HG03342 (cell line): Measurements from ENCODE around the gene DQX1.
"Not testable (repeated sequence)": the region's sequence is repeated elsewhere in the genome, so short reads cannot be mapped to it uniquely, and the experiment has no call there.

Experiments
- ATAC-seq: cut with Tn5 transposase; IDR thresholded peaks from one replicate; pipeline ENCODE4 v1.9.1; 2021; ENCODE audit warnings: mild to moderate bottlenecking, moderate library complexity; ENCODE audit not compliant: unreplicated experiment

The DQX1 gene, protein sequence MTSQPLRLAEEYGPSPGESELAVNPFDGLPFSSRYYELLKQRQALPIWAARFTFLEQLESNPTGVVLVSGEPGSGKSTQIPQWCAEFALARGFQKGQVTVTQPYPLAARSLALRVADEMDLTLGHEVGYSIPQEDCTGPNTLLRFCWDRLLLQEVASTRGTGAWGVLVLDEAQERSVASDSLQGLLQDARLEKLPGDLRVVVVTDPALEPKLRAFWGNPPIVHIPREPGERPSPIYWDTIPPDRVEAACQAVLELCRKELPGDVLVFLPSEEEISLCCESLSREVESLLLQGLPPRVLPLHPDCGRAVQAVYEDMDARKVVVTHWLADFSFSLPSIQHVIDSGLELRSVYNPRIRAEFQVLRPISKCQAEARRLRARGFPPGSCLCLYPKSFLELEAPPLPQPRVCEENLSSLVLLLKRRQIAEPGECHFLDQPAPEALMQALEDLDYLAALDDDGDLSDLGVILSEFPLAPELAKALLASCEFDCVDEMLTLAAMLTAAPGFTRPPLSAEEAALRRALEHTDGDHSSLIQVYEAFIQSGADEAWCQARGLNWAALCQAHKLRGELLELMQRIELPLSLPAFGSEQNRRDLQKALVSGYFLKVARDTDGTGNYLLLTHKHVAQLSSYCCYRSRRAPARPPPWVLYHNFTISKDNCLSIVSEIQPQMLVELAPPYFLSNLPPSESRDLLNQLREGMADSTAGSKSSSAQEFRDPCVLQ

DNA sequence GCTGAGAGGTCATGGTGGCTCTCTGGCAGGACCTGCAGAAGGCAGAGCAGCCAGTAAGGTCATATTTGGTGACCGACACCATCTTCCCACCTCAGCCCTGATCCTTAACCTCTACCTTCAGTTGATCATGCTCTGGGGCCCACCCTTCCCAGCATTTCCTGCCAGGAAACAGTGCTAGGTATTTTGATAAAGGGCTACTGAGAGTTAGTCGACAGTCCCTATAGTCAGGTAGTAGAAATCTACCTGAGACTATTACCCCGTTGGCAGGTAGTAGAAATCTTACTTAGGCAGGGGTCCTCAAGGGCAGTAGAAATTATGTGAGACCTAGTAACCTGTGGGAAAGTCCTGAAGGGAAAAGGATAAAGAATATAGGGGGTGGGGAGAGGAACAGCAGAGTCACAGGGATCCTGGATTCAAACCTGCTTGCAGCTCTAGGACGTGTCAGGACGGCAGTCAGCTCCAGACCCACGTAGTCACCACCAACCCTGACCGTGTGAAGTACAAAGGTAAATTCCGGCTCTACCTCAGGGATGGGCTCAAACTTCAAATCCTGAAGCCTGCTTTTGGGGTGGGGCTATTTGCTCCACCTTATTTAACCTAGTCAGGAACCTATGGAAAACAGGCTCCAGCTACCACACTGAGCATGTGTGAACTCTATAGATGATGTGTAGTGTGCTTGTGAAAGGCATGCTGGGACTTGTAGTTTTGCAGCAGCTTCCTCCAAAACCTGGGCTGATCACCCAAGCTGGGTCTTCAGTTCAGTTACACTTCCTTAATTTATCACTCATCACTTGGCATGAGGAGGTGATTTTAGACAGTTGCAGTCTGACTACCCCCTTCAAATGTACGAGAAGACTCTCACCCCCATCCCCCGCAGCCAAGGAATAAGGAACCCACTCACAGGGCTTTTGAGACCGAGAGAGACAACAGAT lies at the start of gene DQX1:
Gene DQX1 (minus strand): TSS at position 515 of the 932 bp plus-strand sequence. CDS start 502 bp downstream, at position 13.
- peak; percentile 20 for ATAC-seq

DNA sequence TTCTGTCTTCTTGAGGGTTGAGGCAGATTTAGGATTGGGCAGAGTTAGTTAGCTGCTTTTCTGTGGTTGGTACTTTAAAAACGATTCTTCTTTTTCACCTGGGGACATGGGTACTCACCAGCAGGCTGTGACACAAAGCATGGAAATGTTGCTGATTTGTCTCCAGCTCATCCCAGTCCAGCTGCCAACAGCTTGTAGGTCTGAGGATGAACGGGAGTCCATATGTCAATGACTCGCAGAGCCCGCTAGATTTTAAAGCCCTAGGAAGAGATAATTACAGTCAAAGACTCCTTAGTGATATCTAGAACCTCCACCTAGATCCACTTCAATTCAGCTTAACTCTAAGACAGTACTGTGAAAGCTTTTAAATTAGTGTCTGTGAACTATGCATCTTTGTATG lies 49.3 kb upstream of the DQX1 start:
- ATAC-seq, result no peak

DNA sequence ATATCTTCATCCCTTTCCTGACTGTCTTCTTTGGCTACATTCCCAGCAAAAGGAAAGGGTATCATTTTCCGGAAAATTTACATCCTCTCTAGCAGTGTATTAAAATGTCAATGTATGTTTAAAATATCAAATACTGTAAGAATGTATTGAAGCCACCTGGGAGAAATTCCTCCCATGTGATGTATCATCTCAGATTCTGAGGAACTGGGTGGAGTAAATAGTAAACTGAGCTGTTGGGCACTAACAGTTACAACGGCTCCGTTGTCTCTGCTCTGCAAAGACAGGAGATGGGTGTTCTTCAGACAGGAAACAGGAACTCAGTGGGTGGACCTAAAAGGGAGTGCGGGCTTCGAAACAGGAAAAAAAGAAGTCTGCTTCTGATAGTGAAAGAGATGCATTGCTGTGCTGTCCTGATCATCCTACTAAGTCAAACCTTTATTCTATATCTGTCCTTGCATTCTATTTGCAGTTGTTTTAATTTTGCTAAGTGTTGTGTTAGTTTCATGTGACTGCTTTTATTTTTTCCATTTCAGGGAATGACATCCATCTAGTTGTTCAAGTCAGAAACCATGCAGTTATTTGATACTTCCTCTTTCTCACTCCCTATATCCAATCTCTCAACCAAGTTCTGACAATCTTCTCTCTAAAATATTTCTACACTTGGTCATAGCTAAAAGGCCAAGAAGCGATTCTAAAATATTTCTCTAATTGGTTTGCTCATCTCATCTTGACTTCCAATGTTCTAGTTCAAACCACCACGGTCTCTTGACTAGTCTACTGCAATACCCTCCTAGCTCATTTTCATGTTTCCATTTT lies 47.9 kb upstream of the DQX1 start:
- peak; percentile 44 for ATAC-seq

DNA sequence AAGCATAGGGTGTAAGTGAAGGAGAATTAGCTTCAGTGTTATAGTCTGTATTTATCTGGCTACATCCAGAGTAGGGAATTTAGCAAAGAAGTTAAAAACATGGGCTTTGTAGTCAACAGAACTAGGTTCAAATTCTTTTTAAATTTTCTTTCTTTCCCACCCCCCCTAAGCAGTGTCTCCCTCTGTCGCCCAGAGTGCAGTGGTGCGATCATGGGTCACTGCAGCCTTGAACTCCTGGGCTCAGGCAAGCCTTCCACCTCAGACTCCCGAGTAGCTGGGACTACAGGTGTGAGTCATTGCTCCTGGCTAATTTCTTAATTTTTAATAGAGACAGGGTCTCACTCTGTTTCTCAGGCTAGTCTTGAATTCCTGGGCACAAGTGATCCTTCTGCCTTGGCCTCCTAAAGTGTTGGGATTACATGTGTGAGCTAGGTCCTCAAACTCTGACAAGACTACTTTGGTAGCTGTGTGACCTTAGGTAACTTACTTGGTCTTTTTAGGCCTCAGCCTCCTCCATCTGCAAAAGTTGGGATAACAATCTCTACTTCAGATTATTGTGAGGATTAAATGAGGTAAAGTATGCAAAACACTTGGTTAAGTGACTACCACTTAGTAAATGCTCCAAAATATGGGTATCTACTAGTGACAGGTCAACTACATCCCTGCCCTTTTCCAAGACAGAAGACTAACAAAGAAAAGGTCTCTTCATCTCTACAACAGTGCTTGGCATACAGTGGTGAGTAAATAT lies 46.3 kb upstream of the DQX1 start:
- no peak for ATAC-seq

DNA sequence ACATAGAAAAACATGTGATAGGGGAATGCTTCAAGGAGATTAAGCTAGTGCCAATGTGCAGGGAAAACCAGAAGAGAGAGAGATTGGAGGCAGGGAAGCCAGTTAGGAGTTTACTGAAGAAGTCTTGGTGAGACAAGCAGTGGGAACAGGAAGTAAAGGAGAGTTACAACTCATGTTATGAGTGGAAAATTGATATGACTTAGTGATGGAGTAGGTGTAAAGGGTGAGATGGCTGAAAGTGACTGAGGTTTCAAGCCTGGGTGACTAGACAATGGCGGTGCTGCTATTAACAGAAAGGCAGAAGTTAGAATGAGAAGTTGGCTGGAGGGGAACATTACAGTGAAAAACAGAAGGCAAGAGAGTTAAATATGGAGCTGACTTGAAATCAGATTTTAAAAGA lies 45.0 kb upstream of the DQX1 start:
- peak; percentile 69 for ATAC-seq

DNA sequence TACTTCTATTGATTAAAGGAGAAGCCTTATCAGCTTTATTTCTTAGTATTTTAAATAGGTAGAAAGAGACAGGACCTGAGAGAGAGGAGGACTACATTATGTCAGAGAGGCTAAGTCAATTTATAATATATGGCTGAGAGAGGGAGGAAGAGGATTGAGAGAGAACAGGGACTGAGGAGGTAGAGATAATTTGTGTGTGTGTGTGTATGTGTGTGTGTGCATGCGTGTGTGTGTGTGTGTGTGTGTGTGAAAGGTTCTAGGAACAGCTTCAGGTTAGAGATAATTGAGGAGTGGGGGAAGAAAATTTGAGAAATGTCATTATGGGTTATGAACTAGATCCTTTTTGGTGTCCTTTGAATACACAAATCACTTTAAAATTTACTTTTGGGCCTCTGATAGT lies 43.7 kb upstream of the DQX1 start:
- no peak for ATAC-seq

DNA sequence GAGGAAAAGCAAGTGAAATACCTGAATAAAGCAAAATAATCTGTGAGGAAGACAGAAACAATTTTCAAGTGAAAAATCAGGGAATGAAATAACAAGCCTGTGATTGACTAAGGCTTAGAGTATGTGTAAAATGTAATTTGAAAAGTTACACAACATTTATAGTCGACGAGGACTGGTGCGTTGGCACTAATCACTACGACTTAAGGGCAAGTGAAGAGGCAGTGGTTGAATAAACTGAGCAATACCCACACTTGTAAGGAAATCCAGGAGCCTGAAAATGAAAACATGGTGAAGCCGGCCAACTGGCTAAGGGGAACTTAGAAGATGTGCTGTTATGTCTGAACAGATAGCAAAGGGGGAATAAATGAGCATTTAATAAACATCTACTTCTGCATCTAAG lies 41.9 kb upstream of the DQX1 start:
- no peak for ATAC-seq

DNA sequence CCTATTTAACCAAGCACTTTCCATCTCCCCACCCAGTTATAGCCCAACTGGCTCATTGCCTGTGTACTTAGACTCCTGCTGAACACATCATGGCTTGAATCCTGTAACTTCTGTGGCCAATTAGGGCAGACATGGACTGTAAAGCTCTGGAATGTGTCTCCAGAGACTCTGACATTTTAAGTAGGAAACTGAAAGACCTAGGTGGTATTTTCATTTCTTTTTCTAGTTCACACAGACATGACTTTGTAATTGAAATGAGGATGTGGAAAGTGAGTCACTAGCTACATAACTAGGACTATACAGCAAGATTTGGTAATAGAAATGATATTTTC lies 40.7 kb upstream of the DQX1 start:
- no peak for ATAC-seq

DNA sequence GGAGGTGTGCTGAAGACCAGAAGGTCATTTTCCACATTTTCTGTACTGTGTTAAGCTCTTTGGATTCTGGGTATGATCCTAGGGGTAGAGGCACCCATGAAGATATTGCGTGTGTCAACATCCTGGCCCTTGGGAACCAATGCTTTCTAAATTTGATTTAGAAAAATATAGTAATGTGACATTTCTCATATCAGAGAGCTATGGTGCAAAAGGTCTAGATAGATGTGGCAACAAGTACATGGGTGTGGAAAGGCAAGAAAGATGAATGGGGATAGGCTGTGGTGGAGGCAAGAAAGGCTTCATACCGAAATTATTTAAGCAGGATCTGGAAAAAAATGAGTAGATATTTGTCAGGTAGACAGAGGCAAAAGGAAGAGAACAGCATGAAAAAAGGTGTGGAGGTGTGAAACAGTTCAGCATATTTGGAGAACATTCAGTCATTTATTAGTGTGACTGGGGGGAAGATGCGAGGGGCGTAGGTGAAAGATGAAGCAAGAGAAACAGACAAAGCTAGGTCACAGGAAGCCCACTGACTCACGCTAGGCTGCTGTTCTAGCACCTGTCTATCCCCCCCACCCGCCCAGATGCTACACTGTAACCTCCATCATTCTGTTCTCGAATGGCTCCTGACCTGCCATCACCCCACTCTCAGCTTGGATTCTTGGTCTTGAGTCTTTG lies 40.2 kb upstream of the DQX1 start:
- no peak for ATAC-seq

DNA sequence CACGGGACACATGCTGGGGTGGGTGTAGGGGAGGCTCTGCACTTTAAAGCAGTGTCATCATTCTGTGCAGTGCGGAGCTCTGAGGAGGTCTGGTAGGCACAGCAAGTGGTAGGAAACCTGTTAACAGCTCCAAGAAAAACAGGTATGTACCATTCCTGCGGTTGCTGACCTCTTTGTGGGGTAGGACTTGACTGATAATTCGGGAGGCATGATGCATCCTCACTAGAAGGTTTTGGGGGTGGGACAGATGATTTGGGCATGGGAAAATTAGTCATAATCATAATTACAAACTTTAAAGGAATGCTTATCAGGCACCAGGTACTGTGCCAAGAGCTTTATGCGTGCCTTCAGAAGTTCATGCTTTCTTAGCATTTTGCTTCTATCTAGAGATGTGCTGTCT lies 38.2 kb upstream of the DQX1 start:
- ATAC-seq, result no peak

DNA sequence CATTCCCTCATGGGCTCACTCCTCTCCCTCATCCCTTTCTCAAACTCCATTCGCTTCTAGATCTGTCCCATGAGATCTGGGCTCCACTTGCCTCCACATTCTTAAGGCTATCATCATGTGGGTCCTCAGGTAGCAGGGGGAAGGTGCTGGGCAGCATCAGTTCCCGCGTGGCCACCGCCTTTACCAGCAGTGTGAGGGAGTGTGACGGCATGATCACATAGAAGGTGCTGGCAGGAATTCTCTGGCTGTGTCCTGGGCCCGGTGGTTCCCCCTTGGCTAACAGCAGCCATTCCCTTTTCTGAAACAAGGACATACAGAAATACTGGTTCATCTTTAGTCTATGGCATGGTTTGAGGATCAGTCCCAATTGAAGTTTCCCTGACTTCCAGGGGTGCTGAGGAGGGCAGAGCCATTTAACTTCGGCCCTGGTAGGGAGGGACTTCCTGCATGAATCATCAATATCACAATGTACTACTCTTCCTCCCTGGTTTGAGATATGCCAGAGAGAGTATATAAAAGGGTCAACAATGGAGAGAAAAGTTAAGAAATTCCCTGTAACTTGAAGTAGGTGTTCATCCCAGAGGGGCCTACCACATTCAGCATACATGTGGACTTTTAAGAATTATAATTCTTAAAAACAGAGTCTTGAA lies 36.2 kb upstream of the DQX1 start:
- ATAC-seq, result no peak

DNA sequence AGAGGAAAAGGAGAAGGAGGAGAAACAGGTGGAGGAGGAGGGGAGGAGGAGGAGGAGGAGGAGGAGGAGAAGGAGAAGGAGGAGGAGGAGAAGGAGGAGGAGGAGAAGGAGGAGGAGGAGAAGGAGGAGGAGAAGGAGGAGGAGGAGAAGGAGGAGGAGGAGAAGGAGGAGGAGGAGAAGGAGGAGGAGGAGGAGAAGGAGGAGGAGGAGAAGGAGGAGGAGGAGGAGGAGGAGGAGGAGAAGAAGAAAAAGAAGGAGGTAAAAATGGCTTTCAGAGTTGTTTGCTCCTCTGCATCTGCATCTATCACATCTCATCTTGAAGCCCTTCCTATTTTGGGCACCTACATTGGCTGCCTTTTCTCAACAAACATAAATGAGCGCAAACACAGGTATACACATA lies 35.0 kb upstream of the DQX1 start:
- ATAC-seq, result not testable (repeated sequence)

DNA sequence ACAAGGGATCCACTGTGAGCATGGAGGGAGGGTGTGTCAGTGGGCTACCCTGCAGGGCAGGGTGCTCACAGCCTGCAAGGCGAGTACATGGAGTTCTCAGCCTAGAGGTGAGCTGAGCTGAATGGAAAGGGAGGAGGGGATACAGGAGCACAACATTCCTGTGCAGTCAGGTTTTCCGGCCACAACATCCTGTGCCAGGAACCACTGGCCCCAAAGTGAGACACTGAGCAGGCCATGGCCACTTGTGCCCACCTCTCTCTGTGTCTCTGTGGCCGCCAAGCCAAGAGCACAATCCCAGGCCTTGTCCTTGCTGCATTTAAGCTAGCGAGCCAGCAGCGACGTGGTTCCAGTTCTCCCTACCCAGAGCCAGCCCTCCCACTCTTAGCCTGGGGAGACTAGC lies 34.6 kb upstream of the DQX1 start:
- no peak for ATAC-seq

DNA sequence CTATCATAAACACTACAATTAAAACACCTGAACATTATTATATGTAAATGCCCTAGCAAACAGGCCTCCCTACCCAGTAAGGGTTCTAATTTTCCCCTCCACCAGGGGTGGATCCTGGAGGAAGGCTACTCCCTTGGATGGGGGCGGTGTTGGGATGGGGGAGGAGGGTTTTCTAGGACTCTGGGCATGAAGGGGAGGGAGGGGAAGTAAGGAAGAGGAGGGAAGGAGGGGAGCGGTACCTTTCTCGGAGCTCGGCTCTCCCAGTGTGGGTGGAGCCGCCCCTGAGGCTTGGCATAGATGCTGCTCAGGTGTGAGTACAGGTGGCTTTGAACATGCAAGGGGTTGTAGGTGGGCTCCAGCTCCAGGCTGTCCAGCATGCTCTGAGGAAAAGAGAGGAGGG lies 33.9 kb upstream of the DQX1 start:
- ATAC-seq, result no peak

DNA sequence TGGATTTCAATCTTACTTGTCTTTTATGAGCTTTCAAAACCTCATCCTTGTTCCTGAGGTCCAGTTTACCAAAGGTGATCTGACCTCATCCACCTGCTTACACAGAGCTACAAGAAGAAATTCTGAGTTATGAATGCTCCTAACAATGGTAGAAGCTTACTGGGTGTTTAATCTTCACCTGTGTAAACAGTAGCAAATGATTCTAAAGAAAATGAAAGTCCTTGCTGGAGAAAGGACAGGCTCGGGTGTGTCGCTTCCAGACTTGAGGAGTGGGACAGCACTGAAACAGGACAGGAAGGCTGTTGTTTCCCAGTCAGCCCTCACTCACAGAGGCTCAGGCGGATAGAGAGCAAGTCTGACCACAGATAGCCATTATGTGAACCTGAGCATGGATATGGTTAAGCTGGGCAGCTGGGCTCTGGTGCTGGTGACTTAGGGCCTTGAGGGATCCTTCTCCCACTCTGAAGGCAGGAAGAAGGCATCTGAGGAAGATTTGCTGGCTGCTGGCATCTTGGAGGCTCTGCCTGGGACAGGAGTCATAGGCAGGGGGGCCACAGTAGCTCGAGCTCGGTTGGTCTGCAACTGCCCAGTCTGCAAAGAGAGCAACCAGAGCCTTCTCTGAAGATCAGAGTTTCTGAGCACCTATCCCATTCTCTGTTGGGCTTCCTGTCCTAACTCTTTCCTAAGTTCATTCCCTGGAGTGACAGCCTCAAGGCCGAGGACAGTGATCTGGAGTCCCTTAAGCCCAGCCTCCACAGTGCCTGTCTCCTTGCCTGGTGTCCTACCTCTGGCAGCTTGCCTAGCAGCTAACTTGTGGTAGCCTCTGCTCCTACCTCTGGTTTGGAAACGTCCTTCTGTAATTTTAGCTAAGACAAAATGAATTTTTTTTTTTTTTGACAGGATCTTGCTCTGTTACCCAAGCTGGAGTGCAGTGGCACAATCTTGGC lies 32.5 kb upstream of the DQX1 start:
- ATAC-seq, result no peak

DNA sequence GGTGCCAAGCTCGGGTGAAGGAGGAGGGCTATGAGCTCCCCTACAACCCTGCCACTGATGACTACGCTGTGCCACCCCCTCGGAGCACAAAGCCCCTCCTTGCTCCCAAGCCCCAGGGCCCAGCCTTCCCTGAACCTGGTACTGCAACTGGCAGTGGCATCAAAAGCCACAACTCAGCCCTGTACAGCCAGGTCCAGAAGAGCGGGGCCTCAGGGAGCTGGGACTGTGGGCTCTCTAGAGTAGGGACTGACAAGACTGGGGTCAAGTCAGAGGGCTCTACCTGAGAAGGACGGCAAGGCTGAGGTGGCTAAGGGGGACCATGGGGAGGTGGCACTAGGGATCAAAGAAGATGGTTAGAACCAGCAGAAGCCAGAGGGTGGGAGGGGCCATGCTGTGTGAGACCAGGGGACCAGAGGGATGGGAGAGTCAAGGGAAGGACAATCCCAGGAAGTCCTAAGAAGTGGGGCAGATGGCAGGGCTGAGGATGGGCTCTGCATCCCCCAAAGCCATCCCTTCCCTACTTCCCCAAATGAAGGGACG lies 30.9 kb upstream of the DQX1 start:
- no peak for ATAC-seq

DNA sequence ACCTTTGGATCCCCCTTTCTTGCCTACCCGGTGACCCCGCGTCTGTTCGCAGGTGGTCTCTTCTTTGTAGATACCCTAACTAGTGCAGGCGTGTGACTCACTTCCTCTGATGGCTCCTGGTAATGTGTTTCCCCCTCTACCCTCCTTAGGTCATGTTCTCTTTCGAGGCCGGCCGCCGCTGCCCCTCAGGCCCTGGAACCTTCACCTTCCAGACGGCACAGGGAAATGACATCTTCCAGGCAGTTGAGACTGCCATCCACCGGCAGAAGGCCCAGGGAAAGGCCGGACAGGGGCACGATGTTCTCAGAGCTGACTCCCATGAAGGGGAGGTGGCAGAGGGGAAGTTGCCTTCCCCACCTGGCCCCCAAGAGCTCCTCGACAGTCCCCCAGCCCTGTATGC lies 30.1 kb upstream of the DQX1 start:
- ATAC-seq, result no peak
